Measurements from ENCODE around the gene AHCTF1.

GRCh38 chr1:246934765-246935164 is 3.0 kb upstream of the AHCTF1 start:
- TF ChIP-seq, protein P1, sequence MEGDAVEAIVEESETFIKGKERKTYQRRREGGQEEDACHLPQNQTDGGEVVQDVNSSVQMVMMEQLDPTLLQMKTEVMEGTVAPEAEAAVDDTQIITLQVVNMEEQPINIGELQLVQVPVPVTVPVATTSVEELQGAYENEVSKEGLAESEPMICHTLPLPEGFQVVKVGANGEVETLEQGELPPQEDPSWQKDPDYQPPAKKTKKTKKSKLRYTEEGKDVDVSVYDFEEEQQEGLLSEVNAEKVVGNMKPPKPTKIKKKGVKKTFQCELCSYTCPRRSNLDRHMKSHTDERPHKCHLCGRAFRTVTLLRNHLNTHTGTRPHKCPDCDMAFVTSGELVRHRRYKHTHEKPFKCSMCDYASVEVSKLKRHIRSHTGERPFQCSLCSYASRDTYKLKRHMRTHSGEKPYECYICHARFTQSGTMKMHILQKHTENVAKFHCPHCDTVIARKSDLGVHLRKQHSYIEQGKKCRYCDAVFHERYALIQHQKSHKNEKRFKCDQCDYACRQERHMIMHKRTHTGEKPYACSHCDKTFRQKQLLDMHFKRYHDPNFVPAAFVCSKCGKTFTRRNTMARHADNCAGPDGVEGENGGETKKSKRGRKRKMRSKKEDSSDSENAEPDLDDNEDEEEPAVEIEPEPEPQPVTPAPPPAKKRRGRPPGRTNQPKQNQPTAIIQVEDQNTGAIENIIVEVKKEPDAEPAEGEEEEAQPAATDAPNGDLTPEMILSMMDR (IDR thresholded peaks at IDR 0.05): no peak
- TF ChIP-seq POLR2A (IDR thresholded peaks at IDR 0.05): no peak

Data from thyroid gland (tissue), 4 donors.